B cell (primary cell): Measurements from ENCODE around the gene ZBTB44. TPM values are rescaled to one million over a fixed set of nuclear protein-coding genes. Genes with fewer than 3 reads are reported as not detected.

Experiments used
- ATAC-seq: fragments of 200-7000 bp; cut with Tn5 transposase; one replicate; pipeline ENCODE4 v1.10.0; 2021; ENCODE audit warnings: low read depth, mild to moderate bottlenecking, moderate number of reproducible peaks, moderate library complexity
- CTCF ChIA-PET: fragments of 350-600 bp; sonication (Branson Sonifier 250); formaldehyde crosslinking; loops from one replicate; lab custom pipeline; 2021; ENCODE audit warnings: antibody characterized with exemption, inconsistent platforms; lab: Charles Lee
- POLR2A ChIA-PET: fragments of 350-600 bp; sonication (Branson Sonifier 250); formaldehyde crosslinking; loops from one replicate; lab custom pipeline; 2021; ENCODE audit warnings: antibody characterized with exemption; lab: Charles Lee
- DNase-seq: peaks from one replicate; pipeline ENCODE4 v3.0.0; 2013
- H2AFZ ChIP-seq: 2 replicates; pipeline ENCODE4 v1.6.1; 2012; ENCODE audit warnings: mild to moderate bottlenecking, low read depth, low read length; ENCODE audit not compliant: insufficient read depth, poor library complexity, severe bottlenecking
- H3K27ac ChIP-seq, 2 donors: 1 replicate in 1 of 2; 2 replicates in 1 of 2; pipeline ENCODE4 v1.5.1; 2012 to 2013; ENCODE audit warnings: low read length in 2 of 2, mild to moderate bottlenecking in 2 of 2, moderate library complexity in 1 of 2
- H3K27me3 ChIP-seq, 4 experiments: fragments of 200-600 bp in 1 of 4; sonication (generic) in 1 of 4; replicated peaks in 1 of 4; 1 replicate in 2 of 4; 2 replicates in 2 of 4; pipeline versions ENCODE4 v1.6.1 to v1.7.0; 2013 to 2016; ENCODE audit warnings: low read length in 3 of 4, mild to moderate bottlenecking in 2 of 4, mixed read lengths in 1 of 4, moderate library complexity in 1 of 4; ENCODE audit not compliant: insufficient read depth in 4 of 4, control insufficient read depth in 3 of 4; ENCODE audit errors: control extremely low read depth in 1 of 4
- H3K36me3 ChIP-seq, 2 experiments: replicated peaks in 1 of 2; 1 replicate in 1 of 2; 2 replicates in 1 of 2; pipeline versions ENCODE4 v1.6.1 to v1.7.1; 2013; ENCODE audit warnings: low read length in 1 of 2; ENCODE audit not compliant: insufficient read depth in 2 of 2, control insufficient read depth in 1 of 2; ENCODE audit errors: control extremely low read depth in 1 of 2, extremely low read depth in 1 of 2
- H3K4me1 ChIP-seq, 2 donors: fragments of 200-600 bp in 1 of 2; sonication (generic) in 1 of 2; 1 replicate in 1 of 2; 2 replicates in 1 of 2; pipeline versions ENCODE4 v1.5.1 to v1.6.1; 2013 to 2017; ENCODE audit warnings: low read length in 2 of 2; ENCODE audit not compliant: control insufficient read depth in 2 of 2, insufficient read depth in 2 of 2
- H3K4me2 ChIP-seq: replicated peaks from 2 replicates; pipeline ENCODE3; 2012; ENCODE audit warnings: mild to moderate bottlenecking, low read depth, low read length; ENCODE audit not compliant: poor library complexity, severe bottlenecking
- H3K4me3 ChIP-seq, 5 experiments: fragments of 200-600 bp in 1 of 5; sonication (generic) in 1 of 5; 1 replicate in 3 of 5; 2 replicates in 2 of 5; pipeline versions ENCODE4 v1.5.1 to v1.7.0; 2011 to 2016; ENCODE audit warnings: low read length in 4 of 5, mild to moderate bottlenecking in 4 of 5, low read depth in 2 of 5, control low read depth in 1 of 5, moderate library complexity in 1 of 5; ENCODE audit not compliant: insufficient read depth in 1 of 5; ENCODE audit errors: control extremely low read depth in 1 of 5, extremely low read depth in 1 of 5
- H3K79me2 ChIP-seq: fragments of 200-600 bp; sonication (generic); one replicate; pipeline ENCODE4 v1.6.0; 2016; ENCODE audit warnings: low read length; ENCODE audit not compliant: control insufficient read depth, insufficient read depth
- H3K9ac ChIP-seq: fragments of 200-600 bp; sonication (generic); 2 replicates; pipeline ENCODE4 v1.6.1; 2017; ENCODE audit warnings: mild to moderate bottlenecking, low read length, moderate library complexity
- H3K9me3 ChIP-seq, 3 donors: one replicate each; pipeline versions ENCODE4 v1.6.1 to v1.7.1; 2013; ENCODE audit warnings: low read length in 2 of 3; ENCODE audit not compliant: control insufficient read depth in 2 of 3, insufficient read depth in 1 of 3; ENCODE audit errors: control extremely low read depth in 1 of 3
- H4K20me1 ChIP-seq: 2 replicates; pipeline ENCODE4 v1.6.0; 2012; ENCODE audit warnings: mild to moderate bottlenecking, low read length; ENCODE audit not compliant: insufficient read depth, control insufficient read depth, poor library complexity, severe bottlenecking
- H3K27ac Mint-ChIP-seq: one replicate; pipeline ENCODE4 v1.8.0; 2021; ENCODE audit warnings: mixed read lengths
- H3K27me3 Mint-ChIP-seq: one replicate; pipeline ENCODE4 v1.8.0; 2021; ENCODE audit warnings: mixed read lengths
- H3K4me1 Mint-ChIP-seq: one replicate; pipeline ENCODE4 v1.8.0; 2021; ENCODE audit warnings: mixed read lengths
- H3K4me3 Mint-ChIP-seq: one replicate; pipeline ENCODE4 v1.8.0; 2021; ENCODE audit warnings: mixed read lengths
- H3K9me3 Mint-ChIP-seq: one replicate; pipeline ENCODE4 v1.8.0; 2022; ENCODE audit warnings: mixed read lengths; ENCODE audit not compliant: insufficient read depth
- CTCF ChIP-seq: fragments of 200-600 bp; IDR thresholded peaks from one replicate; pipeline ENCODE4 v1.8.0; 2022; ENCODE audit warnings: antibody characterized with exemption, mild to moderate bottlenecking
- EZH2 ChIP-seq: IDR thresholded peaks from 2 replicates; pipeline ENCODE4 v1.6.1; 2012; ENCODE audit warnings: borderline replicate concordance, low read depth, mild to moderate bottlenecking, moderate library complexity, low read length; ENCODE audit not compliant: insufficient read depth, poor library complexity, severe bottlenecking
- WGBS: methylation state at CpG from one replicate; pipeline ENCODE4 v1.1.5; 2013; ENCODE audit warnings: missing lambda C conversion rate; ENCODE audit not compliant: insufficient coverage; 5-methylcytosine and 5-hydroxymethylcytosine counted together
- intact Hi-C: fragments of 100-400 bp; cut with micrococcal nuclease; formaldehyde crosslinking; loops from one replicate; pipeline ENCODE4 v1.10.0; 2022
- polyA plus RNA-seq: library from polyadenylated mRNA; depleted of rRNA; stranded (reverse); fragments of >200 nt; gene quantifications from 2 replicates; pipeline ENCODE4 v1.2.3, GENCODE V29; 2012
- total RNA-seq, 2 donors: library from RNA; stranded (reverse); fragments of 120-200 nt in 1 of 2; gene quantifications; 1 replicate in 1 of 2; 2 replicates in 1 of 2; pipeline versions ENCODE4 v1.2.3 to v1.2.4, GENCODE V29; 2013 to 2022

ZBTB44 gene
- total and polyA plus RNA-seq, 2 donors (not counting 1 experiment from before 2014, with no cell fraction given) = 23.3 to 89.4 TPM

DNA sequence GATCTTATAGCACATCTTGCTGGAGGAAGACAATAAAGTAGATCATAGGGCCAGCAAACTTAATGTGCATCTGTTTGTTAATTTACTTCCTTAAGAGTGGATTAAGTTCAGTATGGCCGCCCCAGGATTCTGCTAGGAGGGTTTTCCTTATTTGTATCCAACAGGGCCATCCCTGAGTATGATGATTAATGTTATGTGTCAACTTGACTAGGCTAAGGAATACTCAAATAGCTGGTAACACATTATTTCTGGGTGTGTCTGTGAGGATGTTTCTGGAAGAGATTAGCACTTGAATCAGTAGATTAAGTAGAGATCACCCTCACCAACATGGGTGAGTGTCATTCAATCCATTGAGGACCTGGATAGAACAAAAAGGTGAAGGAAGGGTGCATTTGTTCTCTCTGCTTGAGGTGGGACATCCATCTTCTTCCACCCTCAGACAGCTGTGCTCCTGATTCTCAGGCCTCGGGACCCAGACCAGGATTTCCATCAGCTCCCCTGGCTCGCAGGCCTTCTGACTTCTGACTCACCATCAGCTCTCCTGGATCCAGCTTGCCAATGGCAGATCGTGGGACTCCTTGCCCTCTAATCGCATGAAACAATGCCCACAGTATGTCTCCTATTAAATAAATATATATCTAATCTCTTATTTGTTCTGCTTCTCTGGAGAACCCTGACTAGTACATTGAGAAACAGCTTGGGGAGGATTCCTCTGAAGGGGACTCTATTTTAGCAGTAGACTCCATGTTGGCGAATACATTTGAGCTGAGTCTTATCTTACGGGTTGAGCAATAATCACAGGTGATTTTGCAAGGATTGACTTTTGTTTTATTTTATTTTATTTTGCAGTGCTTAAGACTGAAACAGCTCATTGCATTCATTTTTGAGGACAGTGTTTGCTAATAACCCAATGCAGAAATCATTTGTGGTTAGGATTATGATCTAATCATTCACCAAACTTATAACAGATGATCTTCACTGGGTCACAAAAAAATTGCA, 9.0 kb upstream of the ZBTB44 start:
- no peak overlapping the region for H3K4me3 ChIP-seq
- no peaks in the 10 kb centered on the region for H3K27me3 ChIP-seq
- no peak for TF ChIP-seq EZH2
- TF ChIP-seq CTCF = no peak
- ChIA-PET POLR2A (no interaction called here), CTCF (no interaction called here)
- no peaks in the 10 kb centered on the region for H4K20me1 ChIP-seq
- no peaks in the 10 kb centered on the region for H3K27me3 Mint-ChIP-seq
- H3K4me3 Mint-ChIP-seq = no peak overlapping the region
- H3K9me3 ChIP-seq = peaks cover 1 to 7% (median 5%) of the 10 kb centered on the region in 3 donors
- H3K79me2 ChIP-seq = no peaks in the 10 kb centered on the region
- no peak overlapping the region for H3K27ac ChIP-seq
- DNase-seq = no peak
- 93% methylated on average over 3 of the region's 7 CpGs for WGBS
- no peak overlapping the region for H3K27ac Mint-ChIP-seq
- no peak overlapping the region for H2AFZ ChIP-seq
- H3K4me2 ChIP-seq = no peak overlapping the region
- no peak overlapping the region for H3K9ac ChIP-seq
- no peaks in the 10 kb centered on the region for H3K4me1 Mint-ChIP-seq
- H3K9me3 Mint-ChIP-seq = peaks cover 2% of the 10 kb centered on the region
- peaks cover 0 to 3% of the 10 kb centered on the region in 2 donors for H3K4me1 ChIP-seq
- no peak for ATAC-seq
- intact Hi-C loops = no loop called here
- H3K36me3 ChIP-seq = no peaks in the 10 kb centered on the region

DNA sequence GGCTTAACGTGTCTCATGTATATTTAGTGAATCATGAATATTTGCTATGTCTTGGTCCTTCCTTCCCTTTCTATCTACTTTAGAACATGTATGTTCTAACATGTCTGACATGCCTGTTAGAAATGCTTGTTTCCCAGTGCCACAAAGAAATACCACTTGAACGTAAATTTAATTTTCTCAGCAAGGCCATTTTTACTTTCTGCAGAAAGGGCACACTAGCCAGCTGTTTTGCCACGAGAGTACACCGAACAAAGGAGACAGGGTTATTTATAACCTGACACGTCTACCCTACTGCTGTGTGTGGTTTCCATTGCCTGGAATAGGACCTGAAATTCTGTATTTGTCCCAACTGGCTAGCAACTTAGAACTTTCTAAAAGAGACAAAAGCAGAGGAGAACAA, 7.4 kb upstream of the ZBTB44 start:
- Histone ChIP-seq H3K9ac (no peak overlapping the region), H3K79me2 (no peaks in the 10 kb centered on the region), H3K4me2 (no peak overlapping the region), H3K9me3 (peaks cover 0 to 7% (median 0%) of the 10 kb centered on the region in 3 donors), H3K27me3 (no peaks in the 10 kb centered on the region), H3K4me3 (no peak overlapping the region), H3K4me1 (peaks cover 0 to 3% of the 10 kb centered on the region in 2 donors), H4K20me1 (no peaks in the 10 kb centered on the region), H3K36me3 (no peaks in the 10 kb centered on the region), H2AFZ (no peak overlapping the region), H3K27ac (no peak overlapping the region)
- no peak overlapping the region for H3K27ac Mint-ChIP-seq
- peaks cover under 1% of the 10 kb centered on the region for H3K9me3 Mint-ChIP-seq
- ATAC-seq (no peak), DNase-seq (no peak)
- no peak for TF ChIP-seq CTCF
- TF ChIP-seq EZH2 = no peak
- ChIA-PET POLR2A (no interaction called here), CTCF (no interaction called here)
- intact Hi-C loops = no loop called here
- H3K4me1 Mint-ChIP-seq = no peaks in the 10 kb centered on the region
- H3K27me3 Mint-ChIP-seq = no peaks in the 10 kb centered on the region
- no peak overlapping the region for H3K4me3 Mint-ChIP-seq
- 100% methylated on average over 1 of the region's 5 CpGs for WGBS
